ENCODE results near the gene CFAP126. TPM values are rescaled to one million over a fixed set of nuclear protein-coding genes. Genes with fewer than 3 reads are reported as not detected.
A peak's percentile ranks its signal among the peaks of the same experiment; 100 is the strongest.

CFAP126 gene
- total and polyA plus RNA-seq, 2 of the 13 experiments (the other 11 are each of a cell fraction or from before 2014, with no cell fraction given), result not detected

- TF ChIP-seq GATAD1 (CRISPR knock-in tag; IDR thresholded peaks at IDR 0.05), result peak; percentile 63; the same call in 1 of the 2 replicates
- no peak for TF ChIP-seq ZNF569 (CRISPR knock-in tag; IDR thresholded peaks at IDR 0.05; ENCODE audit: borderline replicate concordance)
- TF ChIP-seq ZNF264 (CRISPR knock-in tag; IDR thresholded peaks at IDR 0.05), result 0 out of 2 replicates have a peak, but pooled peaks have one; percentile 43
- TF ChIP-seq CENPX (CRISPR knock-in tag; IDR thresholded peaks at IDR 0.05), result no peak
- peak; percentile 36; the same call in 1 of the 2 replicates for TF ChIP-seq ZNF451 (CRISPR knock-in tag; IDR thresholded peaks at IDR 0.05)
- no peak for TF ChIP-seq ZNF577 (CRISPR knock-in tag; IDR thresholded peaks at IDR 0.05; ENCODE audit: borderline replicate concordance, low read depth)
- TF ChIP-seq KDM5B (CRISPR knock-in tag; IDR thresholded peaks at IDR 0.05; ENCODE audit: borderline replicate concordance), result peak; percentile 76; the same call in 1 of the 2 replicates
- no peak for TF ChIP-seq ZKSCAN5 (CRISPR knock-in tag; IDR thresholded peaks at IDR 0.05)
- no peak for TF ChIP-seq NR2F1 (CRISPR knock-in tag; IDR thresholded peaks at IDR 0.05)
- TF ChIP-seq NONO (IDR thresholded peaks at IDR 0.05), result no peak
- peak; percentile 81 for TF ChIP-seq NONO (CRISPR knock-in tag; conservative IDR thresholded peaks at IDR 0.05)
- TF ChIP-seq U2AF1 (optimal IDR thresholded peaks at IDR 0.05; ENCODE audit: low read depth, low read length), result no peak
- TF ChIP-seq CCDC6 (CRISPR knock-in tag; IDR thresholded peaks at IDR 0.05), result 0 out of 2 replicates have a peak, but pooled peaks have one; percentile 13
- no peak for TF ChIP-seq NFRKB (IDR thresholded peaks at IDR 0.05)
- peak; percentile 56 for TF ChIP-seq ZHX2 (IDR thresholded peaks at IDR 0.05; ENCODE audit: low read depth)
- no peak for TF ChIP-seq ZHX2 (CRISPR knock-in tag; IDR thresholded peaks at IDR 0.05; ENCODE audit: borderline replicate concordance)
- TF ChIP-seq ZMYM4 (CRISPR knock-in tag; IDR thresholded peaks at IDR 0.05), result 0 out of 2 replicates have a peak, but pooled peaks have one; percentile 45
- peak; percentile 62; the same call in 1 of the 2 replicates for TF ChIP-seq KDM2A (CRISPR knock-in tag; IDR thresholded peaks at IDR 0.05; ENCODE audit: borderline replicate concordance, low read depth)
- TF ChIP-seq ZNF331 (CRISPR knock-in tag; IDR thresholded peaks at IDR 0.05), result peak; percentile 76
- no peak for TF ChIP-seq REST (IDR thresholded peaks at IDR 0.05; ENCODE audit: borderline replicate concordance in 1 of 2, low read depth in 1 of 2, low read length in 2 of 2)
- TF ChIP-seq SMAD3 (CRISPR knock-in tag; IDR thresholded peaks at IDR 0.05), result peak; percentile 74; the same call in 1 of the 2 replicates
Measured at GRCh38 chr1:161389691-161390558, 22.2 kb upstream of the CFAP126 start (continued).

Data from HepG2 (cell line).